ENCODE measurements around the gene HOXA5. TPM values are rescaled to one million over a fixed set of nuclear protein-coding genes. Genes with fewer than 3 reads are reported as not detected.

Gene HOXA5
- total RNA-seq, 1 experiment from 2014 or later: 10.3 TPM

DNA sequence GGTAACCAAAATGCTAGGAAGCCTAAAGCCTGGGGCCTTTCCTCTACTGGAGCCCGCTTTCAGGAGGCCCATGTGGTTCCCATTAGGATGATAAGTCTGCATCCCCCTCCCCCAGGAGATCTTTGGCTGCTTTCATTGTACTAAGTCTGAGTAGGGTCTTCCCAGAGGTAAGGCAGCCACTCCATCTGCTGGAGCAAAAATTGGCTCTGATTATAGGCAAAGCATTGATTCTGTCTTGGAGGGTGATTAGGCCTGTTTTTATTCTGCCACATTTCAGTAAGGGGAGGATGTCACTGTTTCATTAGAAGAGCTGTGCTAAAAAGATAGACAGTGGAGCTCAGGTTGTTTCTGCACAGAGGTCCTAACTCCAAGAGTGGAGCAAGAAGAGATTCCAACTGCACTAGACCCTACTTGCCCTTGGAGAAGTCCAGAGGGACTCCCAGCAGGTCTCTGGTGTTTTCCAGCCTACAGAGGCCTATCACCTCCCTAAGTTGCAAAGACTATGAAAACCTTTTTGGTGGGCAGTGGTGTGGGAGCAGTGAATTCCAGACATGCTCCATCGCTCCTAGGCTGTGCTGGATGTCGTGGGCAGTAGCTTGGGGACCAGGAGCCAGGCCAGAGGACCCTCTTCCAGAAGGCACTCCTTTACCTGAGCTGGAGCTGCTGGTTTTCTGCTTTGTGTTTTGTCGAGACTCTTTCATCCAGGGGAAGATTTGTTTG is 33.9 kb downstream of the HOXA5 start:
- DNase-seq (ENCODE audit: low read depth, low spot score): no peak
- in situ Hi-C loops (cut with HindIII; ENCODE audit: low pct_unique_long_range_greater_than_20kb, low sequenced_read_pairs): no loop called here

DNA sequence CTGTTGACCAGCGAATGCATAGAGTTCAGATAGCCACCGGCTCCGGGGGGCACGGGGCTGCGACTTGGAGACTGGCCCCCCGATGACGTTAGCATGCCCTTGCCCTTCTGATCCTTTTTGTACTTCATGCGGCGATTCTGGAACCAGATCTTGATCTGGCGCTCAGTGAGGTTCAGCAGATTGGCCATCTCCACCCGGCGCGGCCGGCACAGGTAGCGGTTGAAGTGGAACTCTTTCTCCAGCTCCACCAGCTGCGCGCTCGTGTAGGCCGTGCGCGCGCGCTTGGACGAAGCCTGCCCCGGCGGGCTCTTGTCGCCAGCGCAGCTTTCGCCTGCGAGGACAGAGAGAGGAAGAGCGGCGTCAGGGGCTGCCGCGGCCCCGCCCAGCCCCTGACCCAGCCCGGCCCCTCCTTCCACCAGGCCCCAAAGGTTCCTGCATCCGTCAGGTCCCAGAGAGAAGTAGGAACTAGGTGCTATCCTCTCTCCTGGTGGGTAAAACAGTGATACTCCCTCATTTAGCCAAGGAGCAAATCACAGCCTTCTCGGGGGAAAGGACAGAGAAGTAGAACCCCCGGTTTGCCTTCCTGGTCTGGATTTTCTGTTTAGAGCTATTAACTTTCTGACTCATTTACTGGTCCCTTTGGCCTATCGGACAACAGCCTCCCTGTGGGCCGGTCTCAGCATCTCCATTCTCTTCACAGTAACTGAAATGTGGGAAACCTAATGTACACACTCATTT is 34.9 kb downstream of the HOXA5 start:
- in situ Hi-C loops (cut with HindIII; ENCODE audit: low pct_unique_long_range_greater_than_20kb, low sequenced_read_pairs): no loop called here

DNA sequence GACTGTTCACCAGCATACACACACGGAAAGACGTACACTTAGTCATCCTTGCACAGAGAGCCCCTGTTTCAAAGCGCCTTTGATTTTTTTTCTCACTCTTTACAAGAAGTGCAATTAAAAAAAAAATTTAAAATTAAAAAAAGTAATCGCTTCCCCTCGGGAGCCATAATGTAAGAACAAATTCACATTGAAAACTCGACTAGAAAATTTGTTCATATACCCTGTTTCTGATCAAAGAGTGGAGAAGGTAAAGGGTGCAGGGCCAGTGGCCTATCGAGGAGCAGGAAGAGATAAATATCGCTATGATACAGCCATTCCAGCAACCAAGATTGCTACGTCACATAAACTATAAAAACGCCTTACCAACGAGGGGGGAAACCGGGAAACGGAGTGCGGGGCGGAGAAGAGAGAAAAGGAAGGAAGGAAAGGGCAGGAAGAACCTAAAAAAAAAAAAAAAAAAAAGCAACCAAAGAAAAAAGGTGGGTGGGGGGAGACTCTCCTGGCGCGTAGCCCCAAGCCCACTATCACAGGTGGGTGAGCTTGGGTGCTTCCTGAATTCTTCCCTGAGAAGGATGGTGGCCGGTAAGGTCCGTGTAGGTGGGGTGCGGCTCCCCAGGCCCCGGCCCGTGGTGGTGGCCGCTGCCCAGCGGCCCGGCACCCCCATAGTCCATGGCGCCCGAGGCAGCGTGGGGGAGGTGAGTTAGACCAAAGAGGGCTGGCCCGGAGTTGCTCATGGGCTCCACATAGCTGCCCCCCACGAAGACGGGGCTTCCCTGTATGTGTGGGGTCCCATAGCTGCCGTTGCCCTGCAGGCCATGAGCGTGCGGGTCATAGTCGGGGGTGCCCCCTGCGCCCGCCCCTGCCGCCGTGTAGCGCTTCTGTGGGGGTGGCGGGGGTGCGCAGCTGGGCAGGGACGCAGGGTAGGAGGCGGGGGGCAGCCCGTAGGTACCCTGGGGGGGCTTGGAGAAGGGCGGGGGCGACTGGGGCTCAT is 35.8 kb downstream of the HOXA5 start:
- in situ Hi-C loops (cut with HindIII; ENCODE audit: low pct_unique_long_range_greater_than_20kb, low sequenced_read_pairs): no loop called here
- no peak for DNase-seq (ENCODE audit: low read depth, low spot score)

More for the DNA sequence above, 34.9 kb downstream of the HOXA5 start:
- no peak for DNase-seq (ENCODE audit: low read depth, low spot score)

DNA sequence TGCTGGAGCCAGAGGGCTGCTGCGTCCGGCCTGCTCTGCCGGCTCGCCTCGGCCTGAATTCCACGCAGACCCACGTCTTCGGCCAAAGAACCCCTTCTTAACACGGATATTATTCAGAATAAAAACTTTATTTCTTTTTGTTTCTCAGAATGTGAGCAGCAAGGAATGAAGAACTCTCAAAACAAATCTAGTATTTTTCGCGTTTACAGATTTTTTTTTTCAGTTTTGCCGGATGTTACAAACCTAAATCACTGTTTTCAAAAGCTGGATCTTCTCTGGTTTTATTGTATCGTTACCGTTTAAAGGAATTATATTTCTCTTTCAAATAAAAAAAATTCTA is 36.6 kb downstream of the HOXA5 start:
- DNase-seq (ENCODE audit: low read depth, low spot score): no peak

DNA sequence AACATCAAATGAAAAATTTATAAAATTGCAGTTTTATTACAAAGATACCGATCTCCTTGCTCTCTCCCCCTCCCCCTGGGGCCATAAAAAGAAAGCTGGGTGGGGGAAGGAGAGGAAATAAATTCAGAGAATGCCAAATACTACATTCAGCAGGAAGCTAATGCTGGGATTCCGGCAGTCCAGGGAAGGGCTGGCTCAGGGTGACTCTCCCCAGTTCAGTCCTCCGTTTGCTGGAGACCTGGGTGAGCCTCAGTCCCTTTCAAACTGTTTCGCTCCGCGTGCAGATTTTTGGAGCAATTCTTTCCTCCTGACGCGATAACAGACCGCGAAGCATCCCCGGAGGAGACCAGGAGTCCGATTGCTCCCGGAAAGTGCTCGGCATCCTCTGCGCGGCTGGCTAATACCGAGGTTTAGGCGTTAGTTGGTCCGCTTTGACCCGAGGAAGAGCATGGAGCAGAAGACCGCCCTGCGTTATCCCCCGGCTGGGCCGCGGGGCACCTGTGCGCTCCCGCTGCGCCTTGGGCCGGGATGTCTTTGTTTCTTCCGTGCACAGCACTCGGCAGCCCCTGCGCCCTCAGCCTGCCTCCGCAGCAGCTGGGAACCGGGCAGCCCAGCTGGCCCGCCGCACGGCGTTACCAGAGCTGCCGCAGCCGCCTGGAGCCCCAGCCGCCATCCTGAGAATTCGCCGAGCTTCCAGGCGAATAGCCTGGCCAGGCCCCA is 37.1 kb downstream of the HOXA5 start:
- in situ Hi-C loops (cut with HindIII; ENCODE audit: low pct_unique_long_range_greater_than_20kb, low sequenced_read_pairs): no loop called here
- no peak for DNase-seq (ENCODE audit: low read depth, low spot score)

More for the DNA sequence above, 36.6 kb downstream of the HOXA5 start:
- in situ Hi-C loops (cut with HindIII; ENCODE audit: low pct_unique_long_range_greater_than_20kb, low sequenced_read_pairs): no loop called here

DNA sequence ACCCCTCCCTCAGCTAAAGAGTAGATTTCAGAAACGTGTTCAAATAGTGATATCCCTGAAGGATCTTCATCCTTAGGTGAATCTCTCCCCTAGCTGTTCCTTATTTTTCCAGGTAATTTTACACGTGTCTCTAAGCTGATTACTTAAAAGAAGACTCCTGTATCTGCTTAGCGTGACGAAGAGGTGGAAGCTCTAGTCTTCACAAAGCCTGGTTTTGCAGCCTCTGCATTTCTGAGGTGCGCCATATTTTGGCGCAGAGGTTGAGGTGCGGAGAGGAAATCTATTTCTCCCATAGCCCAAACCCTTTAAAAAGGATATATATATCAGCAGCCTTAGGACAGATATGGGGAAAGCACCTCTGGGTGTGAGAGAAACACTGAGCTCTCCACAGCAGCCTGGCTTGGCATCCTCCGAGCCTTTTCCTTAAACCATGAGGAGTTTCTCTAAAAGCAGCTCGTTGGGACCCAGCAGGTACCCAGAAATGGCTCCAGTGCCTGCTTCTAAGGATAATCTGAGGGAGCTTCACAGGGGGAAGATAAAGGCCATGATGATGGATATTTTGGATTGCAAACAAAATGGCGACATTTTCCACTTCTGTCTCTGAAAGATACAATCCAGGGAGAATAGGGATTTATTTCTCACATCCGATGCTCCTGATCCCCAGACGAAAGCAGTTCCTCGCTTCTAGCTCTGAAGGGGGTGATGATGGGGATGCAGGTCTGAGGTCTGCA is 38.0 kb downstream of the HOXA5 start:
- in situ Hi-C loops (cut with HindIII; ENCODE audit: low pct_unique_long_range_greater_than_20kb, low sequenced_read_pairs): no loop called here
- DNase-seq (ENCODE audit: low read depth, low spot score): no peak

DNA sequence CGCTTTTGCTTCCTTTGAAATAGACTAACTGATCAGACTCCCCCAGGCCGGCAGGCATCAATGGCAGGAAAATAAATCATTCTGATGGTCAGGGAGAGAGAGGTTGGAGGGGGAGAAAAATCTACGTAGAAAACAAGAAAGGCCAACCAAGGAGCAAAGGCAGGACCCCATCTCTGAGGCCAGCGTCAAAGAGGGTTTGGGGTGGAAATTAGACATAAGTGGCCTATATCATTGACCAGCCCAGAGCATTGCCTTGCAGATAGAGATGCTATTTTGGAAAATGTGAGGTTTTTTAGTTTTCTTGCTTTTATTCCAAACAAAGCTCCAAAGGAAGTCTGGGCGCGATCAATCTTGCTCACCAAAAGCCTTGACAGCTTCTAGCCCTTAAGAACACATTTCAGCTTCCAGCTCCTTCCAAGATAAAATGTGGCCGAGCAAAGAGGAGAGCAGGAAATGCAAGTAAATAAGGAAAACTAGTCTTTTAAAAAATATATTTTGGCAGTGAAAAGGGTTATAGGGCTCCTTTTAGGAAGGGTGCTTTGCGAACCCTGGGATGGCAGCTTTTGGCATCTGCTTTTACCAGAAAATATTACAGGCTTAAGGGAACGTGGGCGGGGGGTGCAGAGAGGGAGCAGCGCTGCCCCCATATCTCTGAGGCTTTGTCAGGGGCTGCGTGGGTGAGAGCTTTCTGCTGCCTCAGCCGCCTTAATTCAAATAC is 39.0 kb downstream of the HOXA5 start:
- DNase-seq (ENCODE audit: low read depth, low spot score): no peak
- in situ Hi-C loops (cut with HindIII; ENCODE audit: low pct_unique_long_range_greater_than_20kb, low sequenced_read_pairs): no loop called here

DNA sequence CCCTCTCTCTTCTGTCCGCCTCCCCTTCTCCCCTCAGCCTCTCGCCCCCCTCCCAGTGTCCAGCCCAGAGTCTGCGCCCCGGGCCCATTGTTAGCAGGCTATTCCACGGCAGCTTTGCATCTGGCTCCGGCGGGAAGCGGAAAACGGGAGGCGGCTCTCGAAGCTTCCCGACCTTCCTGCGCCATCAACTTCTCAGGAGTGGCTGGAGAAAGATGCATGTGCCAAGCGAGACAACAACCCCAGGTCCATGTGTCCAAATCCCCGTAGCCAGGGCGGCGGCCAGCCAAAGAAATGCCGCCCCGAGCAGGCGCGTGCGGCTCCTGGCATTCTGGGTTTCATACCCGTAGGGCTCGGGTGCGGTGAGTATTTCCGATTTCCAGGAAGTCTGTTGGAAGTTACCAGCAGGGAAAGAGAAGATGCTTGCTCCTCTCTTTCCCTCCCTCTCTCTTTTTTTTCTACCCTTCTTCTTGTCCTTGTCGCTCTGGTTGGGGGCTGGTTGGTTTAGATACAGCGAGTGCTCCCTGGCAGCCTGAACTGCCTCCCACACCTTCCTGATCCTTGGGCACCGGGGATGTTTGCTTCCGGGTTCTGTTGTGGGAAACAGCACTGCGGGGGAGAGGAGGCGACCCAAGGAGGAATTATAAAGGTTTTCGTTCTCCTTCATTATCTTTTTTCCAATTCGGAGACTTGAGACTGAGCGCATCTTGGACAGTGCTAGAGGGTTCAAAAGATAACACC is 39.8 kb downstream of the HOXA5 start:
- in situ Hi-C loops (cut with HindIII; ENCODE audit: low pct_unique_long_range_greater_than_20kb, low sequenced_read_pairs): no loop called here
- DNase-seq (ENCODE audit: low read depth, low spot score): no peak

DNA sequence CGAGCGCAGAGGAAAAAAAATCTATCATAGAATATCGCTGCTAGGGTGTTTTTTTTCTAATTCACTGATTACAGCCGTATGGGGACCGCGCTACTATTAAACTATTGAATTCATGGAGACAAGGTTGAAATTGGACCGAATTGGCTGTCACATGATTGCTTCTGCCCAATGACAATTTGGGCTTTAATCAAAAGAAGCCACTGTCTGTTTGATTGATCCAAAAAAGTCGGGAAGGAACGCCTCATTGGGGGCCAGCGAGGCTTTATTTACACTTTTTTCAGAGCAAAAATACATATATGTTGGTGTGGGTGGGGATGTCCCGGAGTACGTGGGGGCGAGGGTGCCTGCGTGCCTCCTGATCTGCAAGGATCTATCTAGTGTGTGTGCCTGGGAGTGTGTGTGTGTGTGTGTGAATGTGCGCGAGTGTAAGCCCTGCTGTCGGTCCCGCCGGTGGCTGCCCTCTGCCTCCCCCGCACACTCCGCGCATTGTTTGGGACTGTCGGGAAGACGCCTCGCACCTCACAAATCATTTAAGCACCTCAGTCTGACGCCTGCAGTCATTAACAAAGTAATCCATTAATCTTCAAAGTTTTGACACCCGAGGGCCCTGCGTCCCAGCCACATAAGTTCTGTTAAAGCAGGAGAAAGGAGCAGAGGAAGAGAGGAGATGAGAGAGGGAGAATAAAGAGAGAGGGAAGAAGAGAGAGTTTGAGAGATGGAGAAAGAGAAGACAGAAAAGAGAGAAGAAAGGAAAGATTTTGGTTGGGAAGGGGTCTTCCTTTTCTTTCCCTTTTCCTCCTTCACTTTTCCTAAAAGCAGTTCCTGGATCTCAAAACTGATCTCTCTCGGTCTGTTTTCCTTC is 40.7 kb downstream of the HOXA5 start, which contains the start of gene HOXA2:
Gene HOXA2, minus strand, starts transcription at position 103 of the 862 bp plus-strand sequence. CDS start 183 bp downstream, outside the sequence.
- no peak for DNase-seq (ENCODE audit: low read depth, low spot score)
- in situ Hi-C loops (cut with HindIII; ENCODE audit: low pct_unique_long_range_greater_than_20kb, low sequenced_read_pairs): no loop called here

DNA sequence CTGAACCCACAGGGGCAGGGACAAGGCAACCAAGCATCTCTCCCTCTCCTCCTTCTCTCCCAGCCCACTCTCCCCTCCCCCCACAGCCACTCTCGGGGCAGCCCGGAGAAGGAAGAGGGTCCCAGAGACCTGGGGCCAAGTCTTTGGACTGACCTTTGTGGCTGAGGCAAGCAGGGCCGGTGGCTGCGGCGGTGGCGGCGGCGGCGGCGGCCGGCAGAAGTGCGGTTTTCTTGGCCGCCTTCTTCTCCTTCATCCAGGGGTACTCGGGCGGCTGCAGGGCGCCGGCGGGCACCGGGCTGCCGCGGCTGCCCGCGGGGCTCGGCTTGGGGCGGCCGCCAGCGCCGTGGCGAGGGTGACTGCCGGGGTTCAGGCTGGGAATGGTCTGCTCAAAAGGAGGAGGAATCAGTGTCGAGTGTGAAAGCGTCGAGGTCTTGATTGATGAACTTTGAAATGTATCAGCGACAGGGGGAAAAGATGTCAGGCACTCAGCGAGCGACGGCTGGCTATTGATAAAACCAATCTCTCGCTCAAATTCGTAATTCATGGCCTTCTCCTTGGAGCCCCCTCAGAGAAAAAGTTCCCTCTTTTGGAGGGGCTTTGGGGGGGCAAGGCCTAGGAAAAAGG is 41.4 kb downstream of the HOXA5 start:
- in situ Hi-C loops (cut with HindIII; ENCODE audit: low pct_unique_long_range_greater_than_20kb, low sequenced_read_pairs): no loop called here

DNA sequence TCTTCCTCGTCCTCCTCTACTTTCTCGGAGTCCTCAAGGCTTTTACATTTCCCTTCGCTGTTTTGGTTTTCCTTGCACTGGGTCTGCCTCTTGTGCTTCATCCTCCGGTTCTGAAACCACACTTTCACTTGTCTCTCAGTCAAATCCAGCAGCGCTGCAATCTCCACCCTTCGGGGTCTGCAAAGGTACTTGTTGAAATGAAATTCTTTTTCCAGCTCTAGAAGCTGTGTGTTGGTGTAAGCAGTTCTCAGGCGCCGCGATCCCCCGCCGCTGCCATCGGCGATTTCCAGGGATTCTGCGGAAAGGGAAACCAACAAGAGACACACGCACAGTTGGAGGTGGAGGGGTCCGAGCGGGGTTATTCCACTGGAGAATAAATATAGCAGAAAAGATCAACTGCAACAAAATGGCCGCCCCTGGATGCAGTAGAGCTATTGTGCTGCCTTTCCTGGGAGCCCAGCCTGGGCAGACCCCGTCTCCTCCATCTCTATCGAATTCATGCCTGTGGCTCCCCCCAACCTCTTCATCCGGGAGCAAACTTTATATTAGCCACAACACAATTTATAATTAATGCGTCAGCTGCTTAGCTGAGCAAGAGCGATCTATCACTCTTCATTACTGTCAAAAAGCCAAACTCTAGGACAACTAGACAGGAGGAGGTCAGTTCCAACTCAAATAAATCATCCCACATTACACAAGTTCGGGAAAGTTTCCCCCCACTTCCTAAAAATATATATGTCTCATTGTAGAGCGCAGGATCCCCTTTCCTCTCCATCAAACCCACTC is 42.1 kb downstream of the HOXA5 start:
- in situ Hi-C loops (cut with HindIII; ENCODE audit: low pct_unique_long_range_greater_than_20kb, low sequenced_read_pairs): no loop called here
- no peak for DNase-seq (ENCODE audit: low read depth, low spot score)

More for the DNA sequence above, 41.4 kb downstream of the HOXA5 start:
- DNase-seq (ENCODE audit: low read depth, low spot score): no peak

DNA sequence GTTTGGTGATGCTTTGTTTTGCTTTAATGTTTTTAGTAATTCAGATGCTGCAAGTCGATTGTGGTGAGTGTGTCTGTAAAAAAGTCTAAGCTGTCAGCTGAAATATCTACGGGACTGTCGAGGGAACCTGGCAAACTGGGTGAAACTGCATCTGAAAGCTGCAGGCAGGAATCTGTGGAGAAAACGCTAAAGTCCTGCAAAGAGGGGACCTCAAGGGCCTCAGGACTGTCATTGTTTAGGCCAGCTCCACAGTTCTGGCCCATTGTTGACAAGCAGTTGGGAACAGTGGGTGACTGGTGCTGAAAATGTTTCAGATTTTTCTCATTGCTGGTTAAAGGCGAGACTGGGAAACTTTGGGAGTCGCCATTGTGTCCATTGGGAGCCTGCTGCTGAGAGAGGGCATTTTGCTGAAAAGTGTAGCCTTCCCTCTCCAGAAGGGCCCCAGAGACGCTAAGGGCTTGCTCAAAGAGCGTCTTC is 42.7 kb downstream of the HOXA5 start:
- no peak for DNase-seq (ENCODE audit: low read depth, low spot score)
- in situ Hi-C loops (cut with HindIII; ENCODE audit: low pct_unique_long_range_greater_than_20kb, low sequenced_read_pairs): no loop called here

DNA sequence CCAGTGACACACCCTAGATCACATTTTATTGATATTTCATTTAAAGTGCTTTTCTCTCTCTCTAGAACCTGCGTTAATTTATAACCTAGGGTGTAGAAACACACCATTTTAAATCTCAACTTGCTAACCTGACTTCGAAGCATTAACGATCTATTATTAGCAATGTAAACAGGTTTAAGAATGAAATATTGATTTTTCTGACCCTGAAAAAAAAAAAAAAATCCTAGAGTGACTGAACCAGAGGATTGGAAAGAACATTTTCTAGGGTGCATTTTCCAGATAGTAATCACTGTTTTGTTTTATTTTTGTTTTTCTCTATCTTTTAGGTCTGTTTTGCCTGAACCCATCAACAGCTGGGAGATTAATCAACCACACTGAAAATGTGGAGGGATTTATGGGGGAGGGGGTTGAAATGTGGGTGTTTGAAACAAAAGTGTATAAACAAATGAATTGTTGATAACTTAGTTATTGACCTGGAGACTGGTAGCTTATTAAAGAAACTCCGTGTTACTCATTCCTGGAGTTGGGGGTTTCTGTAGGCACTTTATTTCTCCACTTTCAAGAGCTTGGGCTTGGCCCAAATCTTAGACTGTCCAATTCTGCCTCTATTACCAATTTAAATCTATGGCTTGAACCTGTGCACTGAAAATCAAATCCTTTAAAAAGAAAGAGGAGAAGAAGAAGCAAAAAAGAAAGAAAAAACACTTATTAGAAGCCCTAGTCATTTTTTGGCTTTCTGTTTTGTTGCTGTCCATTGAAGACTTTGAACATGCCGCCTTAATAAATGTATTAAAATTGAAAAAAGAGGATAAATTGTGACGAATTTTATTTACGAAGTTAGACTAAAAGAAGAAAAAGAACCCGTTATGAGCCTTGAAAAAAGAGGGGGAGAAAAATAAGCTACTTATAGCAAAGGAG is 43.8 kb downstream of the HOXA5 start:
- in situ Hi-C loops (cut with HindIII; ENCODE audit: low pct_unique_long_range_greater_than_20kb, low sequenced_read_pairs): no loop called here

More for the DNA sequence above, 43.8 kb downstream of the HOXA5 start:
- no peak for DNase-seq (ENCODE audit: low read depth, low spot score)

Measured in SK-MEL-5 (cell line).